ENCODE measurements around the gene PHACTR2.

PHACTR2 gene

DNA sequence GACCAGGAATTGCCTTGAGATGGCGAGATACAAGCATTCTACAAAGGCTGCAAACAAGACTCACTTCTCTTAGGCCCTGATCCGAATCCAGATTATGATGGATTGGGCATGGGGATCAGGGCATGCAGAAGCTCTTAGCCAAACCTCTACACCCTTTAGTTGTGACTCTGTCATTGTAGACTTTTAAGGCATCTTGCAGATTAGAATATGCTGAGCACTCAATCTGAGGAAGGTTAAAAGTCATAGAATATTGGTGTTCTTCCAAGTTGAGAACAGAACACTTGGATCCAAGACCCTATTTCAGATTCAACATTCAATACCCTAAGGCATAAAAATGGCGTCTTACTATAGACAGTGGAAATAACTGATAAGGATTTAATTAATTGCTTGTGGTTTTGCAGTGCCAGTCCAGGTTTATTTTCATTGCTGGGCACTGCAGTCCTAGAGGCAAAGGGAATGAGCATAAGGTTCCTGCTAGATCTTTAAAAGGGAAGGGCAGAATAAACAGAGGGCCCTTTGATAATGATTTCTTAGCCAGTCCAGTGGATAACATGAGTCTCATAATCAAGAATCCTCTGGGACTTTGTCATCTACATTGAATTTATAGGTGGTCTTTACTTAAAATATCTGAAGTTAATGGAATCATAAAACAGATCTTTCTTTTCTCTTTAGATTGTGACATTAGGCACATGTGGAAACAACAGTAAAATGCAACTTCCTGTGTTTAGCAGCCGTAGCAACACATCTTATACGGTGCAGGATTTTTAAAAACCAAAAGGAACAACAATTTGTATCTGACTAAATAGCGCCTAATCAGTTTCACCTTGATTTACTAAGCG, 17.6 kb downstream of the PHACTR2 start:
- TF ChIP-seq, protein P1, sequence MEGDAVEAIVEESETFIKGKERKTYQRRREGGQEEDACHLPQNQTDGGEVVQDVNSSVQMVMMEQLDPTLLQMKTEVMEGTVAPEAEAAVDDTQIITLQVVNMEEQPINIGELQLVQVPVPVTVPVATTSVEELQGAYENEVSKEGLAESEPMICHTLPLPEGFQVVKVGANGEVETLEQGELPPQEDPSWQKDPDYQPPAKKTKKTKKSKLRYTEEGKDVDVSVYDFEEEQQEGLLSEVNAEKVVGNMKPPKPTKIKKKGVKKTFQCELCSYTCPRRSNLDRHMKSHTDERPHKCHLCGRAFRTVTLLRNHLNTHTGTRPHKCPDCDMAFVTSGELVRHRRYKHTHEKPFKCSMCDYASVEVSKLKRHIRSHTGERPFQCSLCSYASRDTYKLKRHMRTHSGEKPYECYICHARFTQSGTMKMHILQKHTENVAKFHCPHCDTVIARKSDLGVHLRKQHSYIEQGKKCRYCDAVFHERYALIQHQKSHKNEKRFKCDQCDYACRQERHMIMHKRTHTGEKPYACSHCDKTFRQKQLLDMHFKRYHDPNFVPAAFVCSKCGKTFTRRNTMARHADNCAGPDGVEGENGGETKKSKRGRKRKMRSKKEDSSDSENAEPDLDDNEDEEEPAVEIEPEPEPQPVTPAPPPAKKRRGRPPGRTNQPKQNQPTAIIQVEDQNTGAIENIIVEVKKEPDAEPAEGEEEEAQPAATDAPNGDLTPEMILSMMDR (IDR thresholded peaks at IDR 0.05; ENCODE audit: low read depth, low read length) = no peak
- no peak overlapping the region for H3K4me3 ChIP-seq (ENCODE audit: low read depth, low read length)

DNA sequence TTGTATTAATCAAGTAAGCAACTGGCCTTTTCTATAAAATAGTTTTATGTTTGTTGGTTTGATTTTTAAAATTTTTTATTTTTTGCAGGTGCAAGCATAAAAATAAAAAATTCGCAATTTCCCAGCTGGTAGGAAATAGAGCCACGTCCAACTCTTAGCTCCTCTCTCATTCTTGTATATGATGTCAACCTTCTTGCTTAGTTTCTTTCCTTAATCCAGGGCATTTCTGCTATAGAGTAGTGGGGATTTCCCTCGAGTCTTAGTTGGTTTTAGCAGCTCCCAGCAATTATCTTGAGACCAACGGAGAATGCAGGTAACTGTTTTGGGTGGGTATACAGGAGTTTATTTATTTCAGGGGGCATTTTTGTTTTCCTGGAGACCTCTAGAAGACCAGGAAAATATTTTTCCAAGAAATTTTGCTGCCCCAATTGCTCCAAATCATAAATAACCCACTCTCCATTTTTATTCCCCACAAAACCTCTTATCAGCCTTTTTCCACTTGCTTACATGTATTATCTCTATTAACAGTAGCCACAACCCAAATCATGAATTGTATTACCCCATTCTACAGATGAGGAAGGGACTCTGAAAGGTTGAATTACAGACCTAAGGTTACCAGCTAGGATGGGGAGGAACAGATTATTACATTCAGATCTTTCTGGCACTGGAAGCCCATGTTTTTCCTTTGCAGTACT, 18.4 kb downstream of the PHACTR2 start:
- TF ChIP-seq, protein P1 (IDR thresholded peaks at IDR 0.05; ENCODE audit: low read depth, low read length) = no peak
- H3K4me3 ChIP-seq (ENCODE audit: low read depth, low read length) = no peak overlapping the region

DNA sequence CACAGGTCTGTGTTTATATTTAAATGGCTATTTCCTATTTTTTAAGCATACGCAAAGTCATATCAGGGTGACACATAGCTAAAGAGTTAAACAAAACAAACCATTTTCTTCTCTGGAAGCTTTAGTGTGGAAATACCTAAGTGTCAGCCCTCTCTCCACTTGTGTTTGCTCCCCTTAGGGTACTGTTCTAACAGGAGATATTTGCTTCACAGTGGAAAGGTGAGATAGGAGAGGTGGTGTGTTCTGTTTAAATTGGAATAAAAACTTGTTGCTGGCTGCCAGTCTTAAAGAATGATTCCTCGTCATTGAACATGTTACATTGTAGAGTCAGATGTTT, 18.9 kb downstream of the PHACTR2 start:
- TF ChIP-seq, protein P1 (IDR thresholded peaks at IDR 0.05; ENCODE audit: low read depth, low read length) = no peak
- H3K4me3 ChIP-seq (ENCODE audit: low read depth, low read length) = no peak overlapping the region

DNA sequence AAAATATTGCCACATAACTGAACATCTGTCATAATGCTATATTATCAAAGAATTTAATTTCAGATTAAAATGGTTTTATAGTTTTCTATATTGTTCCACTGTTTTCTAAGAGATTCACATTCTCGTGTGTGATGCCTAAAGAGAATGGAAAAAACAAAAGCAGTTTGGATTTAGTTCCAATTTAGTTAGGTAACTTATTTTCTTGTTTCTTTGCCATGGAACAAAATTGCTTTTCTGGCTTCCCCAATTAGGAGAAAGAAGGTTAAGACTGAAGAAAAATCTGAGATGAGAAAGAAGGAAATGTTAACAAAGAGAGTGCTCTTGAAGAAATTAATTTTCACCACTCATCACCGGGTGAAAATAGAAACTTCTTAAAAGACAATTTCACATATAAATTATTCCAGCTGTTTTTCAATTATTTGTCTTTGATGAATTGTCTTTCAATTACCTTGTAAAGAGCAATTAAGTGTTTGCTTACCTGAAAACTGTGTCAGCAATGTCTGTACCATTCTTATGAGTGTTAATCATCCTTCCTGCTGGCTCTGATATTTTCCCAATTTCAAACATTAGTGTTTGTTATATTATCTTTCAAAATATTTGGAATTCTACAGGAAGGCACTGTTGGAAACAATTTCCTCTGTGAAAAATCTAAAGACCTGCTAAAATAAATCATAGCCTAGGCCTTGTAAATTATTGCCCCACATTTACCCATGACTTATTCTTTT, 19.5 kb downstream of the PHACTR2 start:
- H3K4me3 ChIP-seq (ENCODE audit: low read depth, low read length) = no peak overlapping the region
- TF ChIP-seq, protein P1 (IDR thresholded peaks at IDR 0.05; ENCODE audit: low read depth, low read length) = no peak

DNA sequence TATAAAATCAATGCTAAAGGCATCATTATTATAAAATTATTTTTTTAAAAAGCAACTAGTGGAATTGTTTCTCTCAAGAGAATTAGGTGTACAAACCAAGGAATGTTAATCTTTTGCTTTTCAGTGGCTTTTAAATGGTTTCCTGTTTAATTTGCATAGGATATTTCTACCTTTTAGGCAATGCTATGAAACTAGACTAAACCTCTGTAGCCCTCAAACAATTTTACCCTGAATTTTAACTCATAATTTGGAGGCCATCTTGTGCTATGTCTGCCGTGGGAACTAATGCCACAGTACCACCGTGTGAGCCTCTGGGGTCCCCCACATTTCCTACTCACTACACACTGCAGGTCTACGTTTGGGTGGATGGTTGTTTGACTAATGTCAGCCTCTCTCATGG, 20.6 kb downstream of the PHACTR2 start:
- TF ChIP-seq, protein P1 (IDR thresholded peaks at IDR 0.05; ENCODE audit: low read depth, low read length) = no peak
- H3K4me3 ChIP-seq (ENCODE audit: low read depth, low read length) = no peak overlapping the region

DNA sequence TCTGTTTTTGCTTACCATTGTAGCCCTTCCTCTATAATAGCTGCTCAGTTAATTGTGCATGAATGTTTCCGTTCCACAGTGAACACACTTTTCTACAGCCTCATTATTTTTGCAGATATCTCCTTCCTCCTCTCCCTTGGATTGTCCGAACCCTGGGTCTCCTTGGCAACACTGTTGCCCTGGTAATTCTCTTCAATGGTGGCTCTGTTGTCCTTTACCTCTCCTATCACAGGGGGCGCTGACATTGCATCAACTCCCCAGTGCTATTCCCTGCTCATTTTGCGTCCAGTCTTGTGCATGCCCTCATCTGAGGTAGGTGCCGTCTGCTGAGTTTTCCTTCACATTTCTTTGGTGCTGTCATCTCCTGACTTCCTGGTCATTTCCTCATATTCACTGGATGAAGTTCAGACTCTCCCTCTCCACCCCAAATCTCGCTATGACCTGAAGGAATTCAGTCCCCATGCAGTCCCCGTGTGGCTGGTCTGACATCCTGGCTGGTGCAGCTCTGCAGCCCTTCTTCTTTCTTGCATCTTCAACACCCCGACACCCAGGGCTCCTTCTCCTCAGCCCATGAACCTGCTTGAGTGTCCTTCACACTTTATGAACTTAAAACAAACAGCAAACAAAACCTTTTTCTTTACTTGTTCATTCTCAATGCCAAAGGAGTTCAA, 21.1 kb downstream of the PHACTR2 start:
- TF ChIP-seq, protein P1 (IDR thresholded peaks at IDR 0.05; ENCODE audit: low read depth, low read length) = no peak
- no peak overlapping the region for H3K4me3 ChIP-seq (ENCODE audit: low read depth, low read length)

Data from WI38 (cell line).